Mesenchymal stem cell (in vitro differentiated cells and primary cell): ENCODE results near the gene CCDC136.

Experiments used
- DNase-seq: peaks from one replicate; pipeline ENCODE4 v3.0.0-alpha.2; 2013
- H2AFZ ChIP-seq: one replicate; pipeline ENCODE4 v1.6.1; 2013; ENCODE audit warnings: low read depth, mild to moderate bottlenecking, control low read depth, inconsistent platforms, low read length, moderate library complexity
- H2AK5ac ChIP-seq: 2 replicates; pipeline ENCODE4 v1.6.1; 2013; ENCODE audit warnings: low read length, moderate library complexity, mild to moderate bottlenecking, inconsistent platforms; ENCODE audit not compliant: severe bottlenecking
- H2BK120ac ChIP-seq: one replicate; pipeline ENCODE4 v1.6.1; 2013; ENCODE audit warnings: low read depth, mild to moderate bottlenecking, inconsistent platforms, low read length, moderate library complexity
- H2BK12ac ChIP-seq, 2 experiments: one replicate each; pipeline ENCODE4 v1.6.1; 2013; ENCODE audit warnings: inconsistent platforms in 2 of 2, low read length in 2 of 2, mild to moderate bottlenecking in 2 of 2, moderate library complexity in 2 of 2, control low read depth in 1 of 2
- H2BK15ac ChIP-seq: one replicate; pipeline ENCODE4 v1.6.1; 2013; ENCODE audit warnings: mild to moderate bottlenecking, low read depth, inconsistent platforms; ENCODE audit not compliant: poor library complexity, severe bottlenecking
- H2BK5ac ChIP-seq: 2 replicates; pipeline ENCODE4 v1.6.1; 2013; ENCODE audit warnings: low read depth, mild to moderate bottlenecking, low read length, control low read depth, inconsistent platforms; ENCODE audit not compliant: poor library complexity, severe bottlenecking
- H3K14ac ChIP-seq, 2 experiments: one replicate each; pipeline ENCODE4 v1.6.1; 2013; ENCODE audit warnings: inconsistent platforms in 2 of 2, low read length in 2 of 2, control low read depth in 1 of 2, mild to moderate bottlenecking in 1 of 2, moderate library complexity in 1 of 2
- H3K18ac ChIP-seq, 2 experiments: one replicate each; pipeline ENCODE4 v1.6.1; 2013; ENCODE audit warnings: inconsistent platforms in 2 of 2, low read length in 2 of 2, control low read depth in 1 of 2, low read depth in 1 of 2, mild to moderate bottlenecking in 1 of 2
- H3K23ac ChIP-seq, 2 experiments: one replicate each; pipeline ENCODE4 v1.6.1; 2013; ENCODE audit warnings: inconsistent platforms in 2 of 2, low read length in 2 of 2, mild to moderate bottlenecking in 2 of 2, moderate library complexity in 2 of 2, control low read depth in 1 of 2
- H3K27ac ChIP-seq: 2 replicates; pipeline ENCODE4 v1.5.1; 2013; ENCODE audit warnings: mild to moderate bottlenecking, moderate library complexity, low read length, control low read depth, inconsistent platforms; ENCODE audit not compliant: poor library complexity, severe bottlenecking
- H3K27me3 ChIP-seq, 2 experiments: 2 replicates each; pipeline versions ENCODE4 v1.6.1 to v1.7.0; 2013; ENCODE audit warnings: low read length in 2 of 2, mild to moderate bottlenecking in 2 of 2, moderate library complexity in 2 of 2, control low read depth in 1 of 2, inconsistent platforms in 1 of 2; ENCODE audit not compliant: control insufficient read depth in 1 of 2, insufficient read depth in 1 of 2
- H3K36me3 ChIP-seq, 2 experiments: 2 replicates each; pipeline versions ENCODE4 v1.6.1 to v1.7.0; 2013; ENCODE audit warnings: low read length in 2 of 2, control low read depth in 1 of 2, inconsistent platforms in 1 of 2, low read depth in 1 of 2, mild to moderate bottlenecking in 1 of 2; ENCODE audit not compliant: insufficient read depth in 2 of 2, control insufficient read depth in 1 of 2
- H3K4ac ChIP-seq, 2 experiments: one replicate each; pipeline ENCODE4 v1.6.1; 2013; ENCODE audit warnings: inconsistent platforms in 2 of 2, low read length in 2 of 2, mild to moderate bottlenecking in 2 of 2, moderate library complexity in 2 of 2, control low read depth in 1 of 2, low read depth in 1 of 2
- H3K4me1 ChIP-seq: 2 replicates; pipeline ENCODE4 v1.6.1; 2013; ENCODE audit warnings: low read depth, low read length, control low read depth; ENCODE audit not compliant: control insufficient read depth, insufficient read depth
- H3K4me2 ChIP-seq: 2 replicates; pipeline ENCODE4 v1.6.1; 2013; ENCODE audit warnings: low read length, mild to moderate bottlenecking, inconsistent platforms; ENCODE audit not compliant: poor library complexity, severe bottlenecking
- H3K4me3 ChIP-seq, 2 experiments: 2 replicates each; pipeline versions ENCODE4 v1.5.1 to v1.7.0; 2013; ENCODE audit warnings: low read length in 2 of 2, mild to moderate bottlenecking in 2 of 2, control low read depth in 1 of 2, low read depth in 1 of 2; ENCODE audit not compliant: insufficient read depth in 1 of 2
- H3K79me1 ChIP-seq: replicated peaks from 2 replicates; pipeline ENCODE4 v1.6.1; 2013; ENCODE audit warnings: mild to moderate bottlenecking, control low read depth, low read length, inconsistent platforms; ENCODE audit not compliant: poor library complexity, severe bottlenecking
- H3K9ac ChIP-seq: 2 replicates; pipeline ENCODE4 v1.7.0; 2013; ENCODE audit warnings: mild to moderate bottlenecking, low read length, moderate library complexity
- H3K9me3 ChIP-seq: 2 replicates; pipeline ENCODE4 v1.7.0; 2013; ENCODE audit warnings: mild to moderate bottlenecking, low read length; ENCODE audit not compliant: control insufficient read depth
- H4K8ac ChIP-seq: one replicate; pipeline ENCODE4 v1.6.1; 2013; ENCODE audit warnings: inconsistent platforms, mild to moderate bottlenecking, low read length, moderate library complexity
- H4K91ac ChIP-seq: one replicate; pipeline ENCODE4 v1.6.1; 2013; ENCODE audit warnings: mild to moderate bottlenecking, low read length, inconsistent platforms
- WGBS: methylation state at CpG from one replicate; pipeline ENCODE4 v1.1.7; 2013; ENCODE audit warnings: mixed read lengths; 5-methylcytosine and 5-hydroxymethylcytosine counted together

The CCDC136 gene

DNA sequence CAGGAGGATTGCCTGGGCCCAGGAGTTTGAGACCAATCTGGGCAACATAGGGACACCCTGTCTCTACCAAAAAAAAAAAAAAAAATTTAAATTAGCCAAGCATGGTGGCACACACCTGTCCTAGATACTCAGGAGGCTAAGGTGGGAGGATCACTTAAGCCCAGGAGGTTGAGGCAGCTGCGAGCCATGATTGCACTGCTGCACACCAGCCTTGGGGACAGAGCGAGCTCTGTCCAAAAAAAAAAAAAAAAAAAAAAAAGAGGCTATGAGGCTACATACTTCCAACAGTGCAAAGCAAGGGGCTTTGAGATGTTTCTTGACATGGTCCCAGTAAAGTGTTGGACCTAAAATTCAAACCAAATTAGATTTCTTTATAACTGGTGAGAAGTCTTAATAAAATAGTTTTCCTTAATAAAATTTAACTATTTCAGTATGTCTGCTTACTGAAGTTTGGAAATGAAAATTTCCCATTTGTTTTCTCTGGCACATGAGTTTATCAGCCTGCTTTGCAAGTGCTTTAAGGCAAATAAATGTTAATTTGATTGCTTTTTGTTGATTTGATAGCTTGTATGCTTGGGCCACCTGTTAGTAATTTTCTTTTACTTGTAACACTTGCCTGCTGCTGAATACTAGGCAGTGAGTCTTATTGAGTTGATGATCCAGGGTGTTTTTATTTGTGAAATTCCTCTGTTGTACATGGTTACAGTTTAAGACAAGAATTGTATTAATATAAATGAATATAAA, 36.5 kb upstream of the CCDC136 start:
- Histone ChIP-seq H2AK5ac (no peak overlapping the region), H2BK120ac (no peak overlapping the region), H3K18ac (no peak overlapping the region), H3K79me1 (peaks cover 13% of the 10 kb centered on the region), H3K4me2 (no peak overlapping the region), H3K36me3 (peaks cover 18 to 87% of the 10 kb centered on the region in 2 experiments), H2BK12ac (no peak overlapping the region), H3K27ac (no peak overlapping the region), H3K4me3 (peak overlapping the region in 1 of 2 experiments; percentile 43), H2BK15ac (no peak overlapping the region), H4K91ac (no peak overlapping the region), H2AFZ (no peak overlapping the region), H3K9ac (peak overlapping the region; percentile 77), H3K23ac (no peak overlapping the region), H2BK5ac (no peak overlapping the region), H4K8ac (no peak overlapping the region), H3K4me1 (peaks cover 3% of the 10 kb centered on the region), H3K9me3 (no peaks in the 10 kb centered on the region), H3K27me3 (no peaks in the 10 kb centered on the region), H3K4ac (no peak overlapping the region), H3K14ac (no peak overlapping the region)
- DNase-seq, result no peak
- WGBS, result 94% methylated on average over 2 of the region's 2 CpGs

DNA sequence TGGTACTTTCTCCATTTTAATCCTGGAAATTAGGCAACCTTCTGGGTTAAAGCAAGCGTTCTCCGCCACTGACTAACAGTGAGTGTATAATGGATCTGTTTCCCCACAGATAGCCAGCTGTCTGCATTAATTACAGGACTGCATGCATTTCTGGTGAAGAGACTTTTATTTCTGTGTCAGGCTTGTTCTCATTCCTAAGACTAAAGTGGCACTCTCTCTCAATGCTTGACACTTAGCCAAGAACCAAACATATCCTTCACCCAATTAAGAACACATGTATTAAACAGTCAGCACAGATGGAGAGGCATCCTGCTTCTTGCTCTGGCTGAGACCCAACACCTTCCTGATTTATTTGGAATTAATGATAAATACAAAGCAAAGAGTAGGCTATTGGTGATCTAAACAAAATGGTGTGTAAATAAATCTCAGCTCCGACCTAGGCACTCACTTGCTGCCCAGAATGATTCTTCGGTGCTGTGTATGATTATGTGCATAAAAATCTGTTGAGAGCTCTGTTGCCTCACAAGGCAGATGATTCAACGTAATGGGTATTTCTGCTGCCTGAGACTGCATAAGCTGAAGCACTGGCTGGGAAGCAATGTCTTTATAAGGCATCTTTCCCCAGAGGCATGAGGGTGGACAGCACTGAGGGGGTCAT, 35.8 kb upstream of the CCDC136 start:
- Histone ChIP-seq H3K9ac (peak overlapping the region; percentile 77), H2BK5ac (no peak overlapping the region), H2BK120ac (no peak overlapping the region), H4K91ac (no peak overlapping the region), H4K8ac (no peak overlapping the region), H3K14ac (no peak overlapping the region), H2BK15ac (no peak overlapping the region), H2AK5ac (no peak overlapping the region), H3K9me3 (no peaks in the 10 kb centered on the region), H3K27me3 (no peaks in the 10 kb centered on the region), H2BK12ac (no peak overlapping the region), H3K4ac (no peak overlapping the region), H3K18ac (no peak overlapping the region), H3K27ac (peak overlapping the region; percentile 5), H3K79me1 (peaks cover 13% of the 10 kb centered on the region), H3K36me3 (peaks cover 22 to 86% of the 10 kb centered on the region in 2 experiments), H3K4me2 (no peak overlapping the region), H3K4me3 (peak overlapping the region in 1 of 2 experiments; percentile 50), H3K4me1 (peaks cover 3% of the 10 kb centered on the region), H3K23ac (no peak overlapping the region), H2AFZ (no peak overlapping the region)
- DNase-seq, result peak; percentile 84
- 63% methylated on average over 5 of the region's 5 CpGs for WGBS

- peak; percentile 43 for DNase-seq
- H3K4me3 ChIP-seq, result no peak overlapping the region
- no peak overlapping the region for H2AFZ ChIP-seq
- H3K4ac ChIP-seq, result no peak overlapping the region
- peaks cover 15% of the 10 kb centered on the region for H3K79me1 ChIP-seq
- H3K27ac ChIP-seq, result no peak overlapping the region
- H3K4me1 ChIP-seq, result peaks cover 3% of the 10 kb centered on the region
- no peak overlapping the region for H4K8ac ChIP-seq
- no peak overlapping the region for H3K14ac ChIP-seq
- no peak overlapping the region for H3K18ac ChIP-seq
- peaks cover 25 to 88% of the 10 kb centered on the region in 2 experiments for H3K36me3 ChIP-seq
- no peak overlapping the region for H3K4me2 ChIP-seq
- no peak overlapping the region for H2BK12ac ChIP-seq
- no peak overlapping the region for H2BK15ac ChIP-seq
- H2BK120ac ChIP-seq, result no peak overlapping the region
- no peak overlapping the region for H2AK5ac ChIP-seq
- no peaks in the 10 kb centered on the region for H3K9me3 ChIP-seq
- no peak overlapping the region for H3K23ac ChIP-seq
- H3K27me3 ChIP-seq, result no peaks in the 10 kb centered on the region
- H3K9ac ChIP-seq, result peak overlapping the region; percentile 77
- no peak overlapping the region for H2BK5ac ChIP-seq
- no peak overlapping the region for H4K91ac ChIP-seq
- WGBS, result 100% methylated on average over 1 of the region's 2 CpGs
Measured at GRCh38 chr7:128757203-128757602, 34.6 kb upstream of the CCDC136 start.

DNA sequence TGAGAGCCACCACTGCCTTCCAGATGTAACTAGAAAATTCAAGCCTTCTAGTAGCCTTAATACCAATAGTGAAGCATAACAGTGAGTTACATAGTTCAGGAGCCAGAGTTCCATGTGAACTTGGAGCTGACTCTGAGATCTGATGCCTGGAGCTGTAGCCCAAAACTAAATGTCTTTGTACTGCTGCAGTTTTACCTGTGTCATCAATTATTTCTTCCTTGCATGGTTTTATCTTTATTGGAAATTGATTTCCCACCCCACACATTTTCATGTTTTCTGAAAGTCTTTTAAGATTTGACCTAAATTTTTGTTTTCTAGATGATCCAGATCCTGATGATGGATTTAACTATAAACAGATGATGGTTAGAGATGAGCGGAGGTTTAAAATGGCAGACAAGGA, 33.2 kb upstream of the CCDC136 start:
- Histone ChIP-seq H3K18ac (no peak overlapping the region), H3K27me3 (no peaks in the 10 kb centered on the region), H3K4me1 (peaks cover 5% of the 10 kb centered on the region), H2BK15ac (no peak overlapping the region), H2BK5ac (no peak overlapping the region), H4K91ac (no peak overlapping the region), H3K4me3 (no peak overlapping the region), H3K4ac (no peak overlapping the region), H3K36me3 (peaks cover 25 to 84% of the 10 kb centered on the region in 2 experiments), H2AFZ (no peak overlapping the region), H2BK120ac (no peak overlapping the region), H3K23ac (no peak overlapping the region), H4K8ac (peak overlapping the region; percentile 9), H3K79me1 (peaks cover 15% of the 10 kb centered on the region), H3K14ac (no peak overlapping the region), H3K9me3 (no peaks in the 10 kb centered on the region), H3K27ac (no peak overlapping the region), H2BK12ac (no peak overlapping the region), H3K4me2 (no peak overlapping the region), H2AK5ac (no peak overlapping the region), H3K9ac (no peak overlapping the region)
- 90% methylated on average over 1 of the region's 1 CpG for WGBS
- no peak for DNase-seq
